ENCODE data around the gene GPC5. TPM values are rescaled to one million over a fixed set of nuclear protein-coding genes. Genes with fewer than 3 reads are reported as not detected.

GPC5 gene
- total RNA-seq, 4 donors from 2014 or later, result not detected

DNA sequence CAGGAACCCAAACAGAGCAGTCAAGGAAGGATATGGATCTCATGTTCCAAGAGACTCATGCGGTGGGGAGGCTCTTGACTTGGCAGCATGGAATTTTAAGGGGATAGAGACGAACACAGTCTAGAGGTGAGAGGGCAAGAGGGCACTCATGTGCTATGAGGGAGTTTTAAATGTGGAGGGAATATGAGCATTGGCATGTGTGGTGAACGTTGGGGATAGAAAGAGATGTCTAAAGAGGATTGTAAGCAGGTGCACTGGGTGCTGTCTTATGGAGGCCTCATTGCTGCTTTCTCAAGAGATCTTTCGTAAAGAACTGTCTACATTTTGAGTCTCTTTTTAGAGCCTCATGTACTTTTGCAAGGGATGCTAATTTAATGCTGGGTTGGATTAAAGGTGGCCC lies 1227.9 kb downstream of the GPC5 start:
- ATAC-seq, result no peak
- in situ Hi-C loops (cut with MboI; ENCODE audit: low sequenced_read_pairs in 4 of 4) (no loop called here), intact Hi-C loops (cut with DNase I; ENCODE audit: low total_unique reads) (no loop called here)
- Histone ChIP-seq H3K36me3 (no peaks in the 10 kb centered on the region), H3K4me3 (no peak overlapping the region), H3K9me3 (no peaks in the 10 kb centered on the region), H3K4me1 (no peaks in the 10 kb centered on the region), H3K27ac (no peak overlapping the region), H3K27me3 (no peaks in the 10 kb centered on the region)
- TF ChIP-seq POLR2A (IDR thresholded peaks at IDR 0.05) (no peak), CTCF (IDR thresholded peaks at IDR 0.05 in 4 of 5, conservative IDR thresholded peaks at IDR 0.05 in 1 of 5) (no peak)
- no peak for DNase-seq

DNA sequence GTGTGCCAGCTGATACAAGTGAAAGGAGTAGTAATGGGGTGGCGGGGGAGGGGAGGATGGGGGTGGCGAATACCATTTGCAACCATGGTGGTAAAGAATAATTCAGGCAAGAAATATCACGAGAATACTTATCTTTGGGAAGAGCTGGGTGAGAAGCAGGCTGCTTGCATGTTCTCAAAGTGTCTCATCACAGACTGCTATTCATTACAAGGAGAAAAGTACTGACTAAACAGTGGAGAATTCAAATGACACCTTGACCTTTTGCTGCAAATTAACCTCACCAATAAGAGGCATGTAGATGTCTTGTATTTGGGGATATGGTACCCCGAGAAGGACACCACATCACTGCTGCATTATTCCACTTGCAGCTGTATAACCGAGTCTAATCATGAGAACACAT lies 1242.5 kb downstream of the GPC5 start:
- intact Hi-C loops (cut with DNase I; ENCODE audit: low total_unique reads) (no loop called here), in situ Hi-C loops (cut with MboI; ENCODE audit: low sequenced_read_pairs in 4 of 4) (no loop called here)
- Histone ChIP-seq H3K27me3 (no peaks in the 10 kb centered on the region), H3K36me3 (no peaks in the 10 kb centered on the region), H3K27ac (no peak overlapping the region), H3K4me1 (no peaks in the 10 kb centered on the region), H3K9me3 (no peaks in the 10 kb centered on the region), H3K4me3 (no peak overlapping the region)
- TF ChIP-seq CTCF (IDR thresholded peaks at IDR 0.05 in 4 of 5, conservative IDR thresholded peaks at IDR 0.05 in 1 of 5) (no peak), POLR2A (IDR thresholded peaks at IDR 0.05) (no peak)
- no peak for DNase-seq
- no peak for ATAC-seq

DNA sequence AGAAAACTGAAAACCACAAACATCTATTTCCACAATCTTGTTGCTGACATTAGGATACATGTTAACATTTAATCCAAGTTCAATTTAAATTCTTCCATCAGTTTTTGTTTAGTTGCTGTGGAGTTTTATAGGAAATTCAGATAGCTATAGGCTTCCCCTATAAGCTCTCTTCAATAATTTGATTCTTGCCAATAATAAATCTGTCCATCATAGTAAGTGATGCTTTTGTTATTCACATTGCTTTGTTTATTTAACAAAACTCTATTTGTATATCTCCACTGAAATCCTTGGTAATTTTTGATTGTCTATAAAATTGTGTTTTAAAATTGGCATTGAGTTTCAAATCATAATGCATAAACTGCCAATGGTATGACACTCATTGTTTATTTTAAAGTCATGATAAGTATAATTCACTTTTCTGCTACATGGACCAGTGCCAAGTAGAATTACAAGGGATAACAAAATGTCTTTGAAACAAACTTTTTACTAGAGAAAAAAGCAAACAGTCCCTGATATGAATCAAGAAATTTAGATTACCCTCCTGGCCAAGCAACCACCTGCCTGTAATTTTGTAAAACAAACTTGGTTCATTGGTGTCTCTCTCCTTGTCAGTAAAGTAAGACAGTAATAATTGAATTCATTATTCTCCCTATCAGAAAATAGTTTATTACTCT lies 1250.9 kb downstream of the GPC5 start:
- Histone ChIP-seq H3K9me3 (no peaks in the 10 kb centered on the region), H3K36me3 (no peaks in the 10 kb centered on the region), H3K4me1 (no peaks in the 10 kb centered on the region), H3K27me3 (no peaks in the 10 kb centered on the region), H3K27ac (no peak overlapping the region), H3K4me3 (no peak overlapping the region)
- no peak for DNase-seq
- TF ChIP-seq POLR2A (IDR thresholded peaks at IDR 0.05) (no peak), CTCF (IDR thresholded peaks at IDR 0.05 in 4 of 5, conservative IDR thresholded peaks at IDR 0.05 in 1 of 5) (no peak)
- no peak for ATAC-seq
- in situ Hi-C loops (cut with MboI; ENCODE audit: low sequenced_read_pairs in 4 of 4) (no loop called here), intact Hi-C loops (cut with DNase I; ENCODE audit: low total_unique reads) (no loop called here)

DNA sequence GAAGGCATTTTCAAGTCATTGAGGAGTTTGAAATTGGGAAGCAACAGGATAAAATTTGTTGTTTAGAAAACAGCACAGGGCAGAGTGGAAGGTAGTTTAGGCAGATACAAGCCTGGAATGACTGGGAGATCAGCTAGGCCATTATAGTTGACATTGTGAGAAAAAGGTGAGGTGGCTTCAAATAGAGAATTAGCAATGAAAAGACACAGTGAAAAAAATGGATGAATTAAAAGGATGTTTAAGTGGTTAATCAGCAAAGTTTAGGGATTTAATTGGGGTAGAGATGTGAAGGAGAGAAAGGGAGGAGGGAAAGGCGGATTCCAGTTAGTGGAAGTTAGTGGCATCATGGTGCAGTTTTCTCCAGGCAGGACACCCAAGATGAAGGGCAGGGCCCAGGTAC lies 1257.7 kb downstream of the GPC5 start:
- intact Hi-C loops (cut with DNase I; ENCODE audit: low total_unique reads), result no loop called here
- no peak for ATAC-seq

More for the DNA sequence above, 1257.7 kb downstream of the GPC5 start:
- Histone ChIP-seq H3K4me1 (no peaks in the 10 kb centered on the region), H3K9me3 (no peaks in the 10 kb centered on the region), H3K4me3 (no peak overlapping the region), H3K36me3 (no peaks in the 10 kb centered on the region), H3K27me3 (no peaks in the 10 kb centered on the region), H3K27ac (no peak overlapping the region)
- no peak for DNase-seq
- TF ChIP-seq CTCF (IDR thresholded peaks at IDR 0.05 in 4 of 5, conservative IDR thresholded peaks at IDR 0.05 in 1 of 5), result no peak
- TF ChIP-seq POLR2A (IDR thresholded peaks at IDR 0.05), result no peak
- in situ Hi-C loops (cut with MboI; ENCODE audit: low sequenced_read_pairs in 4 of 4), result no loop called here

Measured in gastrocnemius medialis (tissue), 4 donors.